ENCODE data around the gene RTP5. TPM values are rescaled to one million over a fixed set of nuclear protein-coding genes. Genes with fewer than 3 reads are reported as not detected.
"Not testable (repeated sequence)": the region's sequence is repeated elsewhere in the genome, so short reads cannot be mapped to it uniquely, and the experiment has no call there.

RTP5 gene
- total RNA-seq, 1 experiment from 2014 or later = not detected

GRCh38 chr2:241875754-241876527, 6.4 kb downstream of the RTP5 start:
- H3K27ac ChIP-seq (ENCODE audit: low read depth, low read length, poor library complexity, severe bottlenecking); H3K4me3 ChIP-seq (ENCODE audit: low read depth, low read length, poor library complexity, severe bottlenecking); POLR2A ChIA-PET (ENCODE audit: low non-redundant PET); H3K4me1 ChIP-seq (ENCODE audit: insufficient read depth, low read length, poor library complexity, severe bottlenecking); H3K9me3 ChIP-seq (ENCODE audit: low read depth, low read length, poor library complexity, severe bottlenecking); CTCF ChIA-PET; H3K27me3 ChIP-seq (replicated peaks; ENCODE audit: insufficient read depth, low read depth, low read length, poor library complexity); BruUV-seq (replicated peaks); H3K36me3 ChIP-seq (ENCODE audit: insufficient read depth, low read length, poor library complexity, severe bottlenecking): not testable (repeated sequence)
- peak; percentile 43 for TF ChIP-seq CTCF (conservative IDR thresholded peaks at IDR 0.05; ENCODE audit: low read depth, low read length)
- DNase-seq (ENCODE audit: low spot score) = peak; percentile 65
- intact Hi-C loops (cut with micrococcal nuclease; ENCODE audit: unreplicated experiment) = loop anchor here (2.0 to 10.0 kb wide), 2 partner anchors 211 to 1031 kb away; no protein-coding TSS in a partner anchor

- H3K9me3 ChIP-seq (ENCODE audit: low read depth, low read length, poor library complexity, severe bottlenecking) = no peaks in the 10 kb centered on the region
- H3K4me3 ChIP-seq (ENCODE audit: low read depth, low read length, poor library complexity, severe bottlenecking) = no peak overlapping the region
- peak overlapping the region; percentile 47 for H3K27ac ChIP-seq (ENCODE audit: low read depth, low read length, poor library complexity, severe bottlenecking)
- TF ChIP-seq CTCF (conservative IDR thresholded peaks at IDR 0.05; ENCODE audit: low read depth, low read length) = no peak
- TF ChIP-seq EZH2 (IDR thresholded peaks at IDR 0.05; ENCODE audit: borderline replicate concordance, low read depth, low read length, poor library complexity, severe bottlenecking) = no peak
- H3K4me1 ChIP-seq (ENCODE audit: insufficient read depth, low read length, poor library complexity, severe bottlenecking) = peaks cover 10% of the 10 kb centered on the region
- intact Hi-C loops (cut with micrococcal nuclease; ENCODE audit: unreplicated experiment) = loop anchor here (2.0 to 10.0 kb wide), 2 partner anchors 212 to 1032 kb away; no protein-coding TSS in a partner anchor
- DNase-seq (ENCODE audit: low spot score) = no peak
- no TSS peak for BruUV-seq (replicated peaks)
- POLR2A ChIA-PET (ENCODE audit: low non-redundant PET) = no interaction called here
- no peaks in the 10 kb centered on the region for H3K27me3 ChIP-seq (replicated peaks; ENCODE audit: insufficient read depth, low read depth, low read length, poor library complexity)
- H3K36me3 ChIP-seq (ENCODE audit: insufficient read depth, low read length, poor library complexity, severe bottlenecking) = no peaks in the 10 kb centered on the region
- CTCF ChIA-PET = interaction anchor here (0.7 kb wide), 1 partner anchor 241 kb away, joined by 5 read pairs; no protein-coding TSS in a partner anchor
These were observed 7.1 kb downstream of the RTP5 start for GRCh38 chr2:241876528-241877196.

GRCh38 chr2:241877197-241877685, 7.7 kb downstream of the RTP5 start:
- ChIA-PET POLR2A (ENCODE audit: low non-redundant PET) (no interaction called here), CTCF (interaction anchor here (0.7 to 1.4 kb wide), 2 partner anchors 242 to 799 kb away, joined by 3 to 5 read pairs; no protein-coding TSS in a partner anchor)
- Histone ChIP-seq H3K4me1 (ENCODE audit: insufficient read depth, low read length, poor library complexity, severe bottlenecking) (peaks cover 14% of the 10 kb centered on the region), H3K9me3 (ENCODE audit: low read depth, low read length, poor library complexity, severe bottlenecking) (no peaks in the 10 kb centered on the region), H3K36me3 (ENCODE audit: insufficient read depth, low read length, poor library complexity, severe bottlenecking) (no peaks in the 10 kb centered on the region), H3K27ac (ENCODE audit: low read depth, low read length, poor library complexity, severe bottlenecking) (peak overlapping the region; percentile 47), H3K27me3 (replicated peaks; ENCODE audit: insufficient read depth, low read depth, low read length, poor library complexity) (no peaks in the 10 kb centered on the region), H3K4me3 (ENCODE audit: low read depth, low read length, poor library complexity, severe bottlenecking) (no peak overlapping the region)
- no peak for DNase-seq (ENCODE audit: low spot score)
- no TSS peak for BruUV-seq (replicated peaks)
- TF ChIP-seq EZH2 (IDR thresholded peaks at IDR 0.05; ENCODE audit: borderline replicate concordance, low read depth, low read length, poor library complexity, severe bottlenecking) = no peak
- TF ChIP-seq CTCF (conservative IDR thresholded peaks at IDR 0.05; ENCODE audit: low read depth, low read length) = no peak
- intact Hi-C loops (cut with micrococcal nuclease; ENCODE audit: unreplicated experiment) = loop anchor here (2.0 to 10.0 kb wide), 2 partner anchors 212 to 1032 kb away; no protein-coding TSS in a partner anchor
